ACC112 (cell line): ENCODE data around the gene F13A1.

Source experiments
- H2AFZ ChIP-seq: fragments of 200-600 bp; sonication (generic); one replicate; pipeline ENCODE4 v1.6.0; 2017; ENCODE audit warnings: antibody characterized with exemption, low read length; ENCODE audit not compliant: unreplicated experiment
- H3K27ac ChIP-seq: fragments of 200-600 bp; sonication (generic); 2 replicates; pipeline ENCODE4 v1.5.1; 2014; ENCODE audit warnings: low read depth, mild to moderate bottlenecking, antibody characterized with exemption, low read length, moderate library complexity
- H3K27me3 ChIP-seq: fragments of 200-600 bp; sonication (generic); 2 replicates; pipeline ENCODE4 v1.6.1; 2014; ENCODE audit warnings: mild to moderate bottlenecking, antibody characterized with exemption, low read length, moderate library complexity, mixed read lengths; ENCODE audit not compliant: insufficient read depth
- H3K36me3 ChIP-seq: fragments of 200-600 bp; sonication (generic); 2 replicates; pipeline ENCODE4 v1.6.1; 2016; ENCODE audit warnings: mild to moderate bottlenecking, antibody characterized with exemption, low read length, moderate library complexity, mixed read lengths; ENCODE audit not compliant: insufficient read depth
- H3K4me1 ChIP-seq: fragments of 200-600 bp; sonication (generic); one replicate; pipeline ENCODE4 v1.6.1; 2016; ENCODE audit warnings: low read length, mixed read lengths; ENCODE audit not compliant: insufficient read depth, unreplicated experiment, control insufficient read depth
- H3K4me3 ChIP-seq: fragments of 200-600 bp; sonication (generic); 2 replicates; pipeline ENCODE4 v1.5.1; 2014; ENCODE audit warnings: mild to moderate bottlenecking, low read depth, low read length
- H3K79me2 ChIP-seq: fragments of 200-600 bp; sonication (generic); one replicate; pipeline ENCODE4 v1.6.0; 2016; ENCODE audit warnings: low read length; ENCODE audit not compliant: control insufficient read depth, unreplicated experiment, insufficient read depth

The F13A1 gene

DNA sequence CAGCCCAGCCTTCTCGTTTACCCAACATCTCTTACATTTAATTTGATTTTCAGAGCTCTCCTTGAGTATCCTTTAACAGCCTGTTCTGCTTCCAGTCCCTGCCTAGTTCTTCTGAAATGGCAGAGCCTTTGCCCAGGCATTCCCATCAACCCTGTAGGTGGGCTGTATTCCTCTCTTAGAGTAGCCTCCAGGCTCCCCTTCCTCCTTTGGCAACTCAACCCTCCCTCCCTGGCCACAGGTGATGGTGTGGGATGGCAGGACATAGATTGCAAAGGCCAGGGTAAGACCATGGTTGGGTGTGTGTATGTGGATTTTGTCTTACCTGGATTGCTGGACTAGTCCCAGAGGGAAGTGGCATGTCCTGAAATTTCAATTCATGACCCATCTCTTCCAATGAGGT lies 125.4 kb downstream of the F13A1 start:
- H3K27ac ChIP-seq = no peak overlapping the region
- no peaks in the 10 kb centered on the region for H3K4me1 ChIP-seq
- H3K27me3 ChIP-seq = no peaks in the 10 kb centered on the region
- no peak overlapping the region for H3K4me3 ChIP-seq
- H3K36me3 ChIP-seq = no peaks in the 10 kb centered on the region
- H3K79me2 ChIP-seq = no peaks in the 10 kb centered on the region
- no peak overlapping the region for H2AFZ ChIP-seq

DNA sequence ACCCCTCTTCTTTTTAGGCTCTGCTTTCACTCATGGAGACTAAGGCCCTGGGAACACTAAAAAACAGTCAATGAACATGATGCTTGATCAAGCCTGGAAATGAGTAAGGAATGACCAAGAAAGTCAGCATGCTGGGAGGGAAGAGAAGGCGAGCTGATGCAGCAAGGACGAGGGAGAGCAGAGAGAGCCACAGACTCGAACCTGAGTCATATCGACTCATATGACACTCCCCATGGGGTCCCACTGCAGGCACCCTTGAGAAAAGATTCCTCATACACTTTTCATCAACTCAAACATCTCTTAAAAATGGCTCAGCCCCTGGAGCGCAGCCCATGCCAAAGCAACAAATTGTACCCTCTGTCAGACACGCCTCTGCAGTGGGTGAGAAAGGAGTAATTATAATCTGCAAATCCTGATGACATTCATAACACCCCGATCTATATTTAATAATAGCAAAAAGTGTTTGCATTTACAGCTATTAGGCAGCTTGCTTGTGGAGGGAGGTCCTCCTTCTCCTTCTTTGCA lies 127.2 kb downstream of the F13A1 start:
- Histone ChIP-seq H3K4me1 (no peaks in the 10 kb centered on the region), H3K79me2 (no peaks in the 10 kb centered on the region), H2AFZ (no peak overlapping the region), H3K4me3 (no peak overlapping the region), H3K27ac (no peak overlapping the region), H3K36me3 (no peaks in the 10 kb centered on the region), H3K27me3 (no peaks in the 10 kb centered on the region)

DNA sequence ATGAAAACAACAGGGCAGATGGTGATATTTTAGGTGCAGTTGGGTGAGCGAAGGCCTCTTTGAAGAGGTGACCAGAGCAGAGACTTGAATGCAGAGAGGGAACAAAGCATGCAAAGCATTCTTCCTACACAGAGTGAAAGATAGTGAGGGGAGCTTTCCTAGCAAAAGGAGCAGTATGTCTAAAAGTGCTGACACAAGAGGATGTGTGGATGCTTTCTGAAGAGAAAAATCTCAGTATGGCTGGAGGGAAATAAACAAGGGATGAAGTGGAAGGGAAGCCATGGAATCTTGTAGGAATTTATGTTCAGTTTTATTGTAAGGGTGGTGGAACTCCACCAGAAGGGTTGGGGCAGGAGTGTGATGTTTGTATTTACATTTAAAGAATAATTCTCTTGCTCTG lies 128.6 kb downstream of the F13A1 start:
- no peaks in the 10 kb centered on the region for H3K4me1 ChIP-seq
- H3K4me3 ChIP-seq = no peak overlapping the region
- H2AFZ ChIP-seq = no peak overlapping the region

DNA sequence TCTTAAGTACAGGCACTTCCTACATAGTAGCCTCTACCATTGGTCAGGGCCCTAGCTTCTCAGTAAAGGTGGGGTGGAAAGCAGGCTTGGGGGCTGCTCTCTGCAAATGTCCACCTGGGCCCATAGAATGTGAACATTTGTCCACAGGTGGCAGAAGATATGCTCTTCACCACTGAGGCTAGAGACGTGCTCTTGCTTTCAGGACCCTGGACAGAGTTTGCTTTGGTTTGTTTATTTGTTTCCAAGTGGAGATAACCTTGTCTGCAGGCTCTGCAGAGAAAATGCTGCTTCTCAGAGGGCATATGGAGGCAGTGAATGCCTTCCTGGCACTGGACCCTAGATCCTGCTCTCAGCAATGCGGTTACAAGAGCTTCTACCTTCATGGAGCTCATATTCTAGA lies 129.0 kb downstream of the F13A1 start:
- Histone ChIP-seq H3K79me2 (no peaks in the 10 kb centered on the region), H2AFZ (no peak overlapping the region), H3K27ac (no peak overlapping the region), H3K4me1 (no peaks in the 10 kb centered on the region), H3K4me3 (no peak overlapping the region), H3K27me3 (no peaks in the 10 kb centered on the region), H3K36me3 (no peaks in the 10 kb centered on the region)

More for the DNA sequence above, 128.6 kb downstream of the F13A1 start:
- H3K79me2 ChIP-seq = no peaks in the 10 kb centered on the region
- no peak overlapping the region for H3K27ac ChIP-seq
- H3K27me3 ChIP-seq = no peaks in the 10 kb centered on the region
- H3K36me3 ChIP-seq = no peaks in the 10 kb centered on the region

DNA sequence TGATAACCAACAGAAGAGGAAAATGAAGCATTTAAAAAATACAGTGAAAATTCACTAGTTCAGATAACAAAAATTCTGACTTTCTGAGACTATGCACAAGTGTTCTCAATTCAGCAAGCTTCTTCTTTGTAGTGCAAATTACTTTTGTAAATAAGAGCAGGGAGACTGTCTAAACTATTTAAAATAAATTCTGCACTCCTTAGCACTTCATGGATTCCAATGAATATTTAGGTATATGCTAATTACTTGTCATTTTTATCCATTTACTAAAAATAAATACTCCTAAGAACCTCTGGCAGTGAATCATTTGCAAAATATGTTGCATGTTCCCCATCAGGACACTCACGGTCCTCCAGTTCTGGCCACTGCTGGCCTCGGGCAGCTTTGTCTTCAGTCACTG lies 139.8 kb downstream of the F13A1 start:
- Histone ChIP-seq H3K36me3 (no peaks in the 10 kb centered on the region), H3K4me1 (no peaks in the 10 kb centered on the region), H3K79me2 (no peaks in the 10 kb centered on the region), H3K27ac (no peak overlapping the region), H2AFZ (no peak overlapping the region), H3K4me3 (no peak overlapping the region), H3K27me3 (no peaks in the 10 kb centered on the region)

DNA sequence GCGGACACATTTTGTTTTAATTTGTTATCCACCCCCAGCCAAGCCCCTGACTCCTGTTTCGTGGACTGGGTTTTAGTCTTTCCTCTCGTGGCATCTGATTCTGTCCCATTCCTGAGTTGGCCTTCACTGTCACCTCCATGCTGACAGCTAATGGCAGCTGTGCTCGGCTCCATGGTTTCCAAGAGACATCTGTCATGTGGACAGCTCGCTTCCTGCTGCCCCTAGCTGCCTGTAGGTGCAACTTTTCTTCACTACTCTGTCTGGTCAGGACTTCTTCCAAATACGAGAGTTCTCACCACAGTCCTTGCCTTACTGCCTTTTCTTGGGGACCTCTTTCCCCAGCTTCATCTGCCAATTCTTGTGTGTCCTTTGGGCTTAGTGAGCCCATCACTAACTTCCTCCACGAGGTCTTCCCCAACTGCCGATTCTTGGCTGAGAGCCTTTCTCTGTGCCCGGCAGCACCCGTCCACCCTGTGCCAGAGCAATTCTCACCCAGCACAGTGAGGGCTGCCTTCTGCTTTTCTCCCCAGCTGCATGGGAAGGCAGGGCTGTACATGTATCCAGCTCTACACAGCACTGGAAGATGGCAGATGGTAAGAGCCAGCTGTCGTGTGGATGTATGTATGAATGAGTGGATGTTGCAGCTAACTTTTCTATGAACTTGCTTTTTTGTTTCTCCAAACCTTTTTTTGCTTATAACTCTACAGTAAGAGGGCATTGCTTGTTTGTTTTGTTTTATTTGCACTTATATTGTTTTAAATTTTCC lies 140.4 kb downstream of the F13A1 start:
- Histone ChIP-seq H3K4me3 (no peak overlapping the region), H3K36me3 (no peaks in the 10 kb centered on the region), H2AFZ (no peak overlapping the region), H3K79me2 (no peaks in the 10 kb centered on the region), H3K27ac (no peak overlapping the region), H3K4me1 (no peaks in the 10 kb centered on the region), H3K27me3 (no peaks in the 10 kb centered on the region)

DNA sequence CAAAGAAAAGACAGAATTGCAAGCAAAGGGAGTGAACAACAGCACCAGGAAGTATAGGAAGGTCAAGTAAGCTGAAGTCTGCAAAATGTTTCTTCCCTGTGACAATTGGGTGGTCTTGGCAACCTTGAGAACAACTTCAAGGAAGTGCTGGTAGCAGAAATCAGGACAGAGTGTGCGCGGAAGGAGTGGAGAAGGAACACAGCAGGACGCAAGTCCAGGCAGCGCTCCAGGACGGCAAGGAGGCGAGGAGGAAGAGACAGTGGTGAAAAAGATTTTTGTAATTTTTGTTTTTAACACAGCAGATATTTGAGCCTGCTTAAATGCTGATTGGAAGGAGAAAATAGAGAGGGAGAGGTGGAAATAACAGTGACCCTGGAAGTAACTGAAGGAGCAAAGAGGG lies 141.7 kb downstream of the F13A1 start:
- Histone ChIP-seq H3K27me3 (no peaks in the 10 kb centered on the region), H3K27ac (no peak overlapping the region), H2AFZ (no peak overlapping the region), H3K36me3 (no peaks in the 10 kb centered on the region), H3K4me3 (no peak overlapping the region), H3K79me2 (no peaks in the 10 kb centered on the region), H3K4me1 (no peaks in the 10 kb centered on the region)

DNA sequence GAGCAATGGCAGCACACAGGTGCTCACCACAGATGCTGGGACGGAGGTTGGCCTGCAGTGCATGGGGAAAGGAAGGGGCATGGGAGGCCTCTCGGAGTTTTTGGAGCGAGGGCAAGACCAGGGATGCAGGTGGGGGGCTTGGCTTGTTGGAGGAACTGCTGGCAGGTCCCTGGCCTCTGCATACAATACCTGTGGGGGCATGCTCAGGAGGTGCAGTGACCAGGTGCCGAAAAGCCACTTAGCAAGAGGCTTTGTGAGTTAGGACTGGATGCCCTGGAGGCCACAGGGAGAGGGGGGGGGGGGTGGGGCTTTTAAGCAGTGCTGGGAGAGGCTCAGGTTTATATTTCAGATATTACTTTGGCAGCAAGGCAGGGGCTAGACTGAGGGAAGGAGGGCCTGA lies 142.7 kb downstream of the F13A1 start:
- no peaks in the 10 kb centered on the region for H3K27me3 ChIP-seq
- no peaks in the 10 kb centered on the region for H3K79me2 ChIP-seq
- H3K4me3 ChIP-seq = no peak overlapping the region
- no peak overlapping the region for H3K27ac ChIP-seq
- no peaks in the 10 kb centered on the region for H3K4me1 ChIP-seq
- H3K36me3 ChIP-seq = no peaks in the 10 kb centered on the region
- H2AFZ ChIP-seq = no peak overlapping the region

DNA sequence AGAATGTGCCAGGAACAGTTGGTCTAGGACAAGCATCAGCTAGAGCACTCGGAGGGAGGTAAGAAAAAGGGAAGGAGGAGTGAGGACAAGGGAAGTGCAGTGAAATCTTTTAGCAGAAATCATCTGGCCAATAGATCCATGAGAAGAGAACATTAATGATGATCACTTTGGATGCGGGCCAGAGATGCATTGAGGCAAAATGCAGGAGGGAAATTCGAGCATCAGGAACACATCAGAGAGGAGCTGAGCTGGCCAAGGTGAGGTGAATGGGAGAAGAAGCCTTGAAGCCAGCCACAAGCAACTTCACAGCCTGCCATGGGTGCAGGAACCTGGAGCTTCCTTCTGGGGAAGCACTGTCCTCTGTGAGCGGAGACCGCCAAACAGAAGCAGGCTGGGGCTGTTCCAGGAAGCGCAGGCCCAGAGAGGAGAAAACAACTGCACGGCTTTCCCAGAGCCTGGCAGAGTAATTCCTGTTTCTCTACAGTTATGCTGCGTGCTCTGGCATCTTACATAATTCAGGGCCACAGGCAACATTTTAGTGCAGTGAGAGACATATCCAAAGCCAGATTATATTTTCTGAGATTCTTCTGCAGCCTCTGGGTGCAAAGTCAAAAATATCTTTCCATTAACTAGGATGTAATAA lies 143.8 kb downstream of the F13A1 start:
- Histone ChIP-seq H2AFZ (no peak overlapping the region), H3K4me3 (no peak overlapping the region), H3K36me3 (no peaks in the 10 kb centered on the region)

DNA sequence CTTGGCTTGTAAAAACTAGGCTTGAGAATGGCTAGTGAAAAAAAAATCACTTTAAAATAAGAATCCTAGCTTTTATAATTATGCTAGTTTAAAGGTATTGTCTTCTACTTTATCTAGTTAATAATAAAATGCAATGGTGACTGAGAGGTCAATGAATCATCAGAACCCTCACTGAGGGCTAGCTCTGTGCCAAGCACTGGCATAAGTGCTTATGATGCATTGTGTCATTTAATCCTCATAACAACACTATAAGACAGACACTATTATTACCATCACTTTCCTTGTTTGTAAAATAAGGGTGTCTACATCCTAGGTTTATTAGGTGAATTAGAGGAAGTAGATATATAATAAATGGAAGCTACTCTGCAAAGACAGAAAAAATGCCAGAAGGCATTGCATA lies 144.3 kb downstream of the F13A1 start:
- no peaks in the 10 kb centered on the region for H3K36me3 ChIP-seq

More for the DNA sequence above, 143.8 kb downstream of the F13A1 start:
- no peaks in the 10 kb centered on the region for H3K27me3 ChIP-seq
- no peaks in the 10 kb centered on the region for H3K4me1 ChIP-seq
- H3K79me2 ChIP-seq = no peaks in the 10 kb centered on the region
- H3K27ac ChIP-seq = no peak overlapping the region

DNA sequence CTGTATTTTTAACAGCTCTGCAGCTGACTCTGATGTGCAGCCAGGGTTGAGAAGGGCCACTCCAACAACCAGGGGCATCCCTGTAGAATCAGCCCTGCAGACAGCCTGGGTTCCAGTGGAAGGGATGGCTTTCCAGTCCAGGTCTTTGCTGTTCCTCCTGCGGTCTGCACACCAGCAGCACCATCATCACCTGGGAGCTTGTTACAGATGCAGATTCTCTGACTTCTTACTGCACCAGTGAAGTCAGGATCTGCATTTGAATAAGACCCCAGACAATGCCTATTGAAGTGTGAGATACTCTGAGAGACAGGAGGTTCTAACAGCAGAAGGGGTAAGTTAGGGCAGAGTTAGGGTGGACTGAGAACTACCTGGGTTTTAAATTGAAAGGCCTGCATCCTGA lies 151.3 kb downstream of the F13A1 start:
- H3K4me1 ChIP-seq = no peaks in the 10 kb centered on the region
- no peak overlapping the region for H3K27ac ChIP-seq
- H3K4me3 ChIP-seq = no peak overlapping the region
- H3K27me3 ChIP-seq = no peaks in the 10 kb centered on the region
- H3K79me2 ChIP-seq = no peaks in the 10 kb centered on the region
- no peak overlapping the region for H2AFZ ChIP-seq
- no peaks in the 10 kb centered on the region for H3K36me3 ChIP-seq

More for the DNA sequence above, 144.3 kb downstream of the F13A1 start:
- Histone ChIP-seq H3K79me2 (no peaks in the 10 kb centered on the region), H2AFZ (no peak overlapping the region), H3K27ac (no peak overlapping the region), H3K27me3 (no peaks in the 10 kb centered on the region), H3K4me1 (no peaks in the 10 kb centered on the region), H3K4me3 (no peak overlapping the region)
